22Rv1 (cell line): Measurements from ENCODE around the gene KCNMB3.
"Not testable (repeated sequence)": the region's sequence is repeated elsewhere in the genome, so short reads cannot be mapped to it uniquely, and the experiment has no call there.

Experiments
- ZFX ChIP-seq: fragments of 450-650 bp; IDR thresholded peaks from 2 replicates; pipeline ENCODE4 v1.6.1; 2017; ENCODE audit warnings: antibody characterized with exemption, borderline replicate concordance
- TF ChIP-seq, protein P1 (sequence below): fragments of 450-650 bp; IDR thresholded peaks from 2 replicates; pipeline ENCODE4 v1.5.1; 2017; ENCODE audit warnings: mild to moderate bottlenecking

DNA sequence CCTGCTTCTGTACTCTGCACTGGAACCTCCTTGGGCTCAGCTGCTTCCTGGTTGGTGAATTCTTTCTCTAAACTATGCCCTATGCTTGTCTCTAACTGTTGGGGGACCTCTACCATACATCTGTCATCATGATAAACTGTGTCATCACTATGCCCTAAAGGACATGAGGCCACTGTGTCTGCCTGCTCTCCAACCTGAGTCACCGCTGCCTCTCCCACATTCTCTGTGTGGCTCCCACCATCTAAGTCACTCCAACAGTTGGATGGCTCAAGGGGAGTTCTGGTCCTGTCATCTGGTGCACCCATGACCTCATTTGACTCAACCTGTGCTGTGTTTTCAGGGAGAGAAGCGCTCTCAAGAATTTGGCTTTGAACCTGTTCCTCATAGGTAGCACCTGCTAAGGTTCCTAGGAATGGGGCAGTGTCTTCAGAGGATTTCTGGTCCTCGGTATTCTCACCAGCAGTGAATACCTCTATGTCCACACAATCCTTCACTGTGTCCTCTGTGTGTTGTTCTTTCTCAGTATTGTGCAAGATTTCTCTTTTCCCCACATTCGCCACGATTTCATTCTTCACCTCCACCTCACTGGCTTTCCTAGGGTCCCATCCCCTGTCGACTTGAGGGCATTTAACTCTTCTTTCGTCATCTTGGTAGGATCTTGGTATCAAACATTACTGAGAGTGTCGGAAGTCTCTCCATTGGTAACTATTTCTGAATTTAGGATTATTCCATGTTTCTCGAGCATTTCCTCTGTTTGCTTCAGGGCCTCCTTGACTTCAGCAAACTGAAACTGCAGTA lies 9.2 kb upstream of the KCNMB3 start:
- TF ChIP-seq, protein P1, sequence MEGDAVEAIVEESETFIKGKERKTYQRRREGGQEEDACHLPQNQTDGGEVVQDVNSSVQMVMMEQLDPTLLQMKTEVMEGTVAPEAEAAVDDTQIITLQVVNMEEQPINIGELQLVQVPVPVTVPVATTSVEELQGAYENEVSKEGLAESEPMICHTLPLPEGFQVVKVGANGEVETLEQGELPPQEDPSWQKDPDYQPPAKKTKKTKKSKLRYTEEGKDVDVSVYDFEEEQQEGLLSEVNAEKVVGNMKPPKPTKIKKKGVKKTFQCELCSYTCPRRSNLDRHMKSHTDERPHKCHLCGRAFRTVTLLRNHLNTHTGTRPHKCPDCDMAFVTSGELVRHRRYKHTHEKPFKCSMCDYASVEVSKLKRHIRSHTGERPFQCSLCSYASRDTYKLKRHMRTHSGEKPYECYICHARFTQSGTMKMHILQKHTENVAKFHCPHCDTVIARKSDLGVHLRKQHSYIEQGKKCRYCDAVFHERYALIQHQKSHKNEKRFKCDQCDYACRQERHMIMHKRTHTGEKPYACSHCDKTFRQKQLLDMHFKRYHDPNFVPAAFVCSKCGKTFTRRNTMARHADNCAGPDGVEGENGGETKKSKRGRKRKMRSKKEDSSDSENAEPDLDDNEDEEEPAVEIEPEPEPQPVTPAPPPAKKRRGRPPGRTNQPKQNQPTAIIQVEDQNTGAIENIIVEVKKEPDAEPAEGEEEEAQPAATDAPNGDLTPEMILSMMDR, result not testable (repeated sequence)
- not testable (repeated sequence) for TF ChIP-seq ZFX
